AG10803 (cell line): ENCODE results near the gene PRSS57.

Experiments
- DNase-seq: peaks from one replicate; pipeline ENCODE4 v3.0.0; 2010; ENCODE audit warnings: low read depth
- H3K4me3 ChIP-seq: 2 replicates; pipeline ENCODE4 v1.5.1; 2011; ENCODE audit warnings: mild to moderate bottlenecking, low read length, control low read depth
- TF ChIP-seq, protein P1 (sequence below): conservative IDR thresholded peaks from 2 replicates; pipeline ENCODE4 v1.5.1; 2011; ENCODE audit warnings: mild to moderate bottlenecking, low read length, control low read depth, inconsistent platforms

PRSS57 gene

DNA sequence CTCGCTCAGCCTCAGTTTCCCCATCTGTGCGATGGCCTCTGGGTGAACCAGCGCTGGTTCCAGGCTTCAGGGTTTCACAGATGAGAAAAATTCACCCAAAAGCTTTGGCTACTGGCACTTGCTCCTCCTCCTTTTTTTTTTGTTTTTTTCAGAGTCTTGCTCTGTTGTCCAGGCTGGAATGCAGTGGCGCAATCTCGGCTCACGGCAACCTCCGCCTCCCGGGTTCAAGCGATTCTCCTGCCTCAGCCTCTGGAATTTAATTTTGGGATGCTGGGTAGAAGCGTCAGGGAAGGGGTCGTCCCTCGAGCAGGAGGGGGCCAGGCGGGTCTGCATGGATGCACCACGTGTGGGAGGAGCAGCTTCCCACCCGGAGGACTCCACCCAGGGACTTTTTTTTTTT, 7.0 kb downstream of the PRSS57 start:
- no peak overlapping the region for H3K4me3 ChIP-seq
- TF ChIP-seq, protein P1, sequence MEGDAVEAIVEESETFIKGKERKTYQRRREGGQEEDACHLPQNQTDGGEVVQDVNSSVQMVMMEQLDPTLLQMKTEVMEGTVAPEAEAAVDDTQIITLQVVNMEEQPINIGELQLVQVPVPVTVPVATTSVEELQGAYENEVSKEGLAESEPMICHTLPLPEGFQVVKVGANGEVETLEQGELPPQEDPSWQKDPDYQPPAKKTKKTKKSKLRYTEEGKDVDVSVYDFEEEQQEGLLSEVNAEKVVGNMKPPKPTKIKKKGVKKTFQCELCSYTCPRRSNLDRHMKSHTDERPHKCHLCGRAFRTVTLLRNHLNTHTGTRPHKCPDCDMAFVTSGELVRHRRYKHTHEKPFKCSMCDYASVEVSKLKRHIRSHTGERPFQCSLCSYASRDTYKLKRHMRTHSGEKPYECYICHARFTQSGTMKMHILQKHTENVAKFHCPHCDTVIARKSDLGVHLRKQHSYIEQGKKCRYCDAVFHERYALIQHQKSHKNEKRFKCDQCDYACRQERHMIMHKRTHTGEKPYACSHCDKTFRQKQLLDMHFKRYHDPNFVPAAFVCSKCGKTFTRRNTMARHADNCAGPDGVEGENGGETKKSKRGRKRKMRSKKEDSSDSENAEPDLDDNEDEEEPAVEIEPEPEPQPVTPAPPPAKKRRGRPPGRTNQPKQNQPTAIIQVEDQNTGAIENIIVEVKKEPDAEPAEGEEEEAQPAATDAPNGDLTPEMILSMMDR = no peak
- DNase-seq = peak; percentile 55

DNA sequence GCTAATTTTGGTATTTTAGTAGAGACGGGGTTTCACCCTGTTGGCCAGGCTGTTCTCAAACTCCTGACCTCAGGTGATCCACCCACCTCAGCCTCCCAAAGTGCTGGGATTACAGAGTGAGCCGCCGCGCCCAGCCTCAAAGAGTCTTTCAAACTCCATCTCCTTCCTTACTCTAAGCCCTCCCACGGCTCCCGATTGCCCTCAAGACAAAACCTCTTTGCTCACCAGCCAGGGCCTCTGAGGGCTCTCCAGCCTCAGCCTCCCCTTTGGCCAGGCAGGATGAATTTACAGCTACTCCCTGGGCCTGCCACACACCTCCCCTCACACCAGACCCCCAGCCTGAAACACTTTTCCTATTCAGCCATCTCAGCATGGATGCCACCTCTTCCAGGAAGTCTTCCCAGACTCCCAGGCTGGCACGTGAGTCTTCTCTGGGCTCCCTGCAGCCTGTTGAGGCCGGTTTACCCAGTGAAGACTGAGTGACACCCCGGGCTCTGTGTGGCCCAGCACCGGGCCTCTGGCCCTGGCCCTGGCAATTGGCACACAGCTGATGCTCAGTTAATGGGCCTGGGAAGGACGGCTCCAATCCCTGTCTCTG, 7.6 kb downstream of the PRSS57 start:
- TF ChIP-seq, protein P1 = no peak
- no peak overlapping the region for H3K4me3 ChIP-seq

DNA sequence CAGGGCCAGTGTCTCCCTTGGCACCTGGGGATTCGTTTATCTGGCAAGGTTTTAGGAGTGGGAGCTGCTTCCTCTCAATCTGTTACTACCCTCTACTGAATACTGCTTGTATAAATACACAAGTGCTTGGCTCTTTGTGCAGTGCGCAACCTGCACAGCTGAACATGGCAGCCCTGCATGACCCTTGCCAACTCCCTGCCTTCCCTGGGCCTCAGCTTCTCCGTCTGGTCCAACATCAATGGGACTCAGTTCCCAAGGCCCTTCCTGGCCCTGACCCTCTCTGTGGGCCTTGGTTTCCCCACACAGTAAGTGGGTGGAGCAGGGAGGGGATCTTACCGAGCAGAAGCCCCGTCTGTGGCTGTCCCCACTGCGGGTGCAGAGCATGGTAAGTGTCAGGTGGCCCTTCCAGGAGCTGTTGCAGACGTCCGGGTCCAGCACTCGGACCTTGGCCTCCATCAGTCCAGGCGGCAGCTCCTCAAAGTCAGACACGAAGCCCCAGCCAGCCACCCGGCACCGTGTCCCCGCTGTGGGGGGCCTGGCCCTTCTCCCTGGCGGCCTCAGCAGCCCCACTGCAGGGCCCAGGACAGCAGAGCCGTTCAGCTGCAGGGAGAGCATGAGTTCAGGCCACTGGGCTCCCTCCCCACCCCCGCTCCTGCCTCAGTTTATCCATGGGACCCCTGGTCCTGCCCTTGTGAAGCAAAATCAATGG, 8.5 kb downstream of the PRSS57 start:
- DNase-seq = no peak
- TF ChIP-seq, protein P1 = no peak
- H3K4me3 ChIP-seq = no peak overlapping the region

More for the DNA sequence above, 7.6 kb downstream of the PRSS57 start:
- no peak for DNase-seq

DNA sequence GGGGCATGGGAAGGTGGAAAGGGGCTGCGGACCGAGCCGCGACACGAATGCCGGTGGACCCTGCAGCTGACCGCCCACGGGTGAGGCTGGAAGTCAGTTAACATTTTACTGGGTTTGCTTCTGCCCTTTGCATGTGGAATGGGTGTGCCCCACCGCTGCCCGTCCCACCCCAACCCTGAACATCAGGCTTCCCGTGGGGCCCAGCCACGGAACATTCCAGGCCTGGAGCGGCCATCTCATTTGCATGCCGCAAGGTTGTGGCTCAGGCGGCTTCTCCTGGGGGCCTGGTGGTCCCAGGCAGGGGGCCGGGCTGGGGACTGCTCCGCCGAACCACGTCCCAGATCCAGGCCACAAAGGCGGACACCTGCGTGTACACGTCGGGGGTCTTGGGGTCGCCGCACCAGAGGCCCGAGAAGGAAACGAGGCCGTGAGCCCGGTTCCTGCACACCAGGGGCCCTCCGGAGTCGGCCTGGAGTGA, 9.8 kb downstream of the PRSS57 start:
- TF ChIP-seq, protein P1 = no peak
- no peak for DNase-seq
- H3K4me3 ChIP-seq = no peak overlapping the region

DNA sequence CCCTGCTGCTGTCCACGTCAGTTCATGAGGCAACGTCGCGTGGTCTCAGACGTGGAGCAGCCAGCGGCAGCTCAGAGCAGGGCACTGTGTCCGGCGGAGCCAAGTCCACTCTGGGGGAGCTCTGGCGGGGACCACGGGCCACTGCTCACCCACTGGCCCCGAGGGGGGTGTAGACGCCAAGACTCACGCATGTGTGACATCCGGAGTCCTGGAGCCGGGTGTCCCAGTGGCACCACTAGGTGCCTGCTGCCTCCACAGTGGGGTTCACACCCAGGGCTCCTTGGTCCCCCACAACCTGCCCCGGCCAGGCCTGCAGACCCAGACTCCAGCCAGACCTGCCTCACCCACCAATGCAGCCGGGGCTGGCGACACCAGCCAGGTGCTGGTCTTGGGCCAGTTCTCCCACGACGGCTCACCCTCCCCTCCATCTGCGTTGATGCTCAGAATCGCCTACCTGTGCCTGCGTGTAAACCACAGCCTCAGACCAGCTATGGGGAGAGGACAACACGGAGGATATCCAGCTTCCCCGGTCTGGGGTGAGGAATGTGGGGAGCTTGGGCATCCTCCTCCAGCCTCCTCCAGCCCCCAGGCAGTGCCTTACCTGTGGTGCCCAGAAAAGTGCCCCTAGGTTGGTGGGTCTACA, 12.5 kb downstream of the PRSS57 start:
- H3K4me3 ChIP-seq = no peak overlapping the region
- DNase-seq = no peak
- TF ChIP-seq, protein P1 = no peak

DNA sequence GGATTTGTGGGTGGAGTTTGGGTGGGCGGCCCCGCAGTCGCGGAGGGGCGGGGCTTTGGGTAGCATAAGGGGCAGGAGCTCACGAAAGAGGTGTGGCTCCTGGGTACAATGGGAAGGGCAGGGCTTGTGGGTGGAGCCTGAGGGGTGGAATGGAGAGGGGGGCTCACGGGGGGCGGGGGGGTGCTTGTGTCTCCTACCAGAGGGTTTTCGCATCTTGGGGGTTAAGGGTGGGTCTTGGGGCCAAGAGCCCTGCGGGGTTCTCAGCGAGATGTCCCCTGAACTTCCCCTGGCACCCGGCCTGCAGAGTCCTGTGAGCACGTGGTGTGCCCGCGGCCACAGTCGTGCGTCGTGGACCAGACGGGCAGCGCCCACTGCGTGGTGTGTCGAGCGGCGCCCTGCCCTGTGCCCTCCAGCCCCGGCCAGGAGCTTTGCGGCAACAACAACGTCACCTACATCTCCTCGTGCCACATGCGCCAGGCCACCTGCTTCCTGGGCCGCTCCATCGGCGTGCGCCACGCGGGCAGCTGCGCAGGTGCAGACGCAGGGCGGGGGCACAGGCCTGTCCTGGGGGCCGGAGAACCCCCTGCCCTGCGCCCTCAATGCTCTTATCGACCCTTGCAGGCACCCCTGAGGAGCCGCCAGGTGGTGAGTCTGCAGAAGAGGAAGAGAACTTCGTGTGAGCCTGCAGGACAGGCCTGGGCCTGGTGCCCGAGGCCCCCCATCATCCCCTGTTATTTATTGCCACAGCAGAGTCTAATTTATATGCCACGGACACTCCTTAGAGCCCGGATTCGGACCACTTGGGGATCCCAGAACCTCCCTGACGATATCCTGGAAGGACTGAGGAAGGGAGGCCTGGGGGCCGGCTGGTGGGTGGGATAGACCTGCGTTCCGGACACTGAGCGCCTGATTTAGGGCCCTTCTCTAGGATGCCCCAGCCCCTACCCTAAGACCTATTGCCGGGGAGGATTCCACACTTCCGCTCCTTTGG, 13.9 kb downstream of the PRSS57 start:
- DNase-seq = no peak
- TF ChIP-seq, protein P1 = no peak
- no peak overlapping the region; the same call in 1 of the 2 replicates for H3K4me3 ChIP-seq
